OCI-LY3 (cell line): ENCODE data around the gene PDZK1IP1.

Experiments
- CTCF ChIP-seq: fragments of 200-600, 300-600 bp; sonication (generic); IDR thresholded peaks from 2 replicates; pipeline ENCODE4 v1.5.1; 2014; ENCODE audit warnings: antibody characterized with exemption, low read length, low read depth
- EZH2phosphoT487 ChIP-seq: fragments of 200-600 bp; shearing (Covaris generic); IDR thresholded peaks from 2 replicates; pipeline ENCODE4 v1.6.1; 2018; ENCODE audit warnings: antibody characterized with exemption, mixed run types, low read depth

- no peak for TF ChIP-seq CTCF
- no peak for TF ChIP-seq EZH2phosphoT487
Measured at GRCh38 chr1:47211796-47212269, 22.0 kb upstream of the PDZK1IP1 start.
